HCT116 (cell line): Measurements from ENCODE around the gene BBLN. TPM values are rescaled to one million over a fixed set of nuclear protein-coding genes. Genes with fewer than 3 reads are reported as not detected.

Experiments
- ATAC-seq: fragments of 200-7000 bp; cut with Tn5 transposase; 2 replicates; pipeline ENCODE4 v1.9.1; 2020; ENCODE audit warnings: mild to moderate bottlenecking, moderate library complexity
- BruUV-seq: library from RNA; stranded (reverse); fragments of 400-500 nt; replicated peaks from 2 replicates; lab custom pipeline; 2021; lab: Mats Ljungman, UMichigan
- CTCF ChIA-PET: fragments of 300-600 bp; sonication (Branson Sonifier 250); formaldehyde crosslinking; loops from one replicate; lab custom pipeline; 2021; ENCODE audit warnings: antibody characterized with exemption; lab: Charles Lee
- POLR2A ChIA-PET: fragments of 300-600, 350-600 bp; sonication (Branson Sonifier 250); formaldehyde crosslinking; loops from one replicate; lab custom pipeline; 2021; ENCODE audit warnings: antibody characterized with exemption; lab: Charles Lee
- RAD21 ChIA-PET, 2 experiments: fragments of 300-600 bp; sonication (Branson Sonifier 250); formaldehyde crosslinking; loops; one replicate each; lab custom pipeline; 2023; ENCODE audit warnings: low total read pairs in 2 of 2; ENCODE audit not compliant: uncharacterized antibody in 2 of 2, unreplicated experiment in 2 of 2, low non-redundant PET in 1 of 2; lab: Charles Lee
- DNase-seq: peaks from one replicate; pipeline ENCODE4 v3.0.0-alpha.2; 2010; ENCODE audit warnings: low read depth, low spot score
- H2AFZ ChIP-seq: fragments of 200-600 bp; shearing (Covaris generic), sonication (generic); 2 replicates; pipeline ENCODE4 v1.6.1; 2017; ENCODE audit warnings: low read depth, mixed run types, mixed read lengths, antibody characterized with exemption, low read length; ENCODE audit not compliant: poor library complexity, severe bottlenecking
- H3K27ac ChIP-seq: 2 replicates; pipeline ENCODE4 v1.5.1; 2012; ENCODE audit warnings: low read depth, low read length
- H3K27me3 ChIP-seq: fragments of 200-600 bp; sonication (generic); 2 replicates; pipeline ENCODE4 v1.6.1; 2016; ENCODE audit warnings: mixed run types, low read length, mixed read lengths; ENCODE audit not compliant: insufficient read depth
- H3K36me3 ChIP-seq, 2 experiments: fragments of 200-500 bp in 1 of 2; fragments of 200-600 bp in 1 of 2; sonication (Bioruptor generic) in 1 of 2; sonication (generic) in 1 of 2; 2 replicates each; pipeline versions ENCODE4 v1.5.1 to v1.6.1; 2014 to 2016; ENCODE audit warnings: low read length in 2 of 2, inconsistent platforms in 1 of 2, mixed read lengths in 1 of 2, mixed run types in 1 of 2; ENCODE audit not compliant: insufficient read depth in 2 of 2, control insufficient read depth in 1 of 2
- H3K4me1 ChIP-seq, 2 experiments: fragments of 200-600 bp in 1 of 2; sonication (generic) in 1 of 2; 2 replicates each; pipeline versions ENCODE4 v1.5.1 to v1.6.1; 2012 to 2017; ENCODE audit warnings: low read length in 2 of 2, inconsistent platforms in 1 of 2, mild to moderate bottlenecking in 1 of 2, mixed read lengths in 1 of 2, mixed run types in 1 of 2, moderate library complexity in 1 of 2; ENCODE audit not compliant: insufficient read depth in 2 of 2, control insufficient read depth in 1 of 2
- H3K4me2 ChIP-seq: fragments of 200-600 bp; sonication (generic); 2 replicates; pipeline ENCODE4 v1.6.1; 2017; ENCODE audit warnings: mixed run types, low read length, mixed read lengths
- H3K4me3 ChIP-seq, 2 experiments: fragments of 200-600 bp in 1 of 2; sonication (generic) in 1 of 2; replicated peaks in 1 of 2; 2 replicates each; pipeline ENCODE4 v1.5.1; 2011 to 2016; ENCODE audit warnings: low read length in 2 of 2, control low read depth in 1 of 2, low read depth in 1 of 2, mild to moderate bottlenecking in 1 of 2, mixed read lengths in 1 of 2, mixed run types in 1 of 2
- H3K79me2 ChIP-seq: fragments of 200-600 bp; sonication (generic); 2 replicates; pipeline ENCODE4 v1.6.1; 2017; ENCODE audit warnings: mild to moderate bottlenecking, mixed run types, low read length, moderate library complexity, mixed read lengths; ENCODE audit not compliant: insufficient read depth
- H3K9ac ChIP-seq: fragments of 200-600 bp; sonication (generic); 2 replicates; pipeline ENCODE4 v1.6.1; 2016; ENCODE audit warnings: low read length, mixed read lengths
- H3K9me2 ChIP-seq: fragments of 200-600 bp; sonication (generic), shearing (Covaris generic); 2 replicates; pipeline ENCODE4 v1.6.1; 2017; ENCODE audit warnings: mixed run types, mild to moderate bottlenecking, moderate library complexity; ENCODE audit not compliant: insufficient read depth
- H3K9me3 ChIP-seq, 2 experiments: fragments of 200-500 bp in 1 of 2; fragments of 200-600 bp in 1 of 2; sonication (Bioruptor generic) in 1 of 2; sonication (generic) in 1 of 2; 2 replicates each; pipeline ENCODE4 v1.6.1; 2014 to 2017; ENCODE audit warnings: low read length in 2 of 2, mixed read lengths in 2 of 2, inconsistent platforms in 1 of 2, low read depth in 1 of 2, mild to moderate bottlenecking in 1 of 2, mixed run types in 1 of 2, moderate library complexity in 1 of 2; ENCODE audit not compliant: control insufficient read depth in 1 of 2, insufficient read depth in 1 of 2
- H4K20me1 ChIP-seq: fragments of 200-600 bp; sonication (generic), shearing (Covaris generic); 2 replicates; pipeline ENCODE4 v1.6.1; 2017; ENCODE audit warnings: mixed run types, mild to moderate bottlenecking, moderate library complexity; ENCODE audit not compliant: insufficient read depth
- EZH2 ChIP-seq: fragments of 200-600 bp; sonication (generic); IDR thresholded peaks from 2 replicates; pipeline ENCODE4 v1.6.1; 2017; ENCODE audit warnings: antibody characterized with exemption, mixed run types
- SIN3A ChIP-seq: IDR thresholded peaks from 2 replicates; pipeline ENCODE4 v1.6.1; 2012; ENCODE audit warnings: low read depth
- SP1 ChIP-seq: IDR thresholded peaks from 2 replicates; pipeline ENCODE4 v1.6.1; 2012; ENCODE audit warnings: low read depth
- SRF ChIP-seq: IDR thresholded peaks from 2 replicates; pipeline ENCODE4 v1.6.1; 2012; ENCODE audit warnings: low read depth
- ZFX ChIP-seq: fragments of 450-650 bp; IDR thresholded peaks from 2 replicates; pipeline ENCODE4 v1.6.1; 2017
- intact Hi-C: fragments of 100-400 bp; cut with micrococcal nuclease; formaldehyde crosslinking; loops from 2 replicates; pipeline ENCODE4 v1.10.0; 2022
- total RNA-seq: library from RNA; stranded (reverse); gene quantifications from one replicate; pipeline ENCODE4 v1.2.1, GENCODE V29; 2021; ENCODE audit not compliant: unreplicated experiment
- TF ChIP-seq, protein P1 (sequence below): IDR thresholded peaks from 2 replicates; pipeline ENCODE4 v1.6.1; 2012
- TF ChIP-seq, protein P2 (sequence below): IDR thresholded peaks from 2 replicates; pipeline ENCODE4 v1.6.1; 2012; ENCODE audit warnings: low read depth

BBLN gene
- total RNA-seq, 1 experiment from 2014 or later = 119 TPM

- H3K4me3 ChIP-seq = no peak overlapping the region
- H2AFZ ChIP-seq = no peak overlapping the region
- H3K27ac ChIP-seq = no peak overlapping the region
- BruUV-seq = no TSS peak
- ChIA-PET RAD21 (no interaction called here), CTCF (no interaction called here), POLR2A (no interaction called here)
- TF ChIP-seq SRF (no peak), SIN3A (no peak), SP1 (no peak), EZH2 (no peak), ZFX (no peak)
- TF ChIP-seq, protein P1, sequence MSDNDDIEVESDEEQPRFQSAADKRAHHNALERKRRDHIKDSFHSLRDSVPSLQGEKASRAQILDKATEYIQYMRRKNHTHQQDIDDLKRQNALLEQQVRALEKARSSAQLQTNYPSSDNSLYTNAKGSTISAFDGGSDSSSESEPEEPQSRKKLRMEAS = no peak
- TF ChIP-seq, protein P2, sequence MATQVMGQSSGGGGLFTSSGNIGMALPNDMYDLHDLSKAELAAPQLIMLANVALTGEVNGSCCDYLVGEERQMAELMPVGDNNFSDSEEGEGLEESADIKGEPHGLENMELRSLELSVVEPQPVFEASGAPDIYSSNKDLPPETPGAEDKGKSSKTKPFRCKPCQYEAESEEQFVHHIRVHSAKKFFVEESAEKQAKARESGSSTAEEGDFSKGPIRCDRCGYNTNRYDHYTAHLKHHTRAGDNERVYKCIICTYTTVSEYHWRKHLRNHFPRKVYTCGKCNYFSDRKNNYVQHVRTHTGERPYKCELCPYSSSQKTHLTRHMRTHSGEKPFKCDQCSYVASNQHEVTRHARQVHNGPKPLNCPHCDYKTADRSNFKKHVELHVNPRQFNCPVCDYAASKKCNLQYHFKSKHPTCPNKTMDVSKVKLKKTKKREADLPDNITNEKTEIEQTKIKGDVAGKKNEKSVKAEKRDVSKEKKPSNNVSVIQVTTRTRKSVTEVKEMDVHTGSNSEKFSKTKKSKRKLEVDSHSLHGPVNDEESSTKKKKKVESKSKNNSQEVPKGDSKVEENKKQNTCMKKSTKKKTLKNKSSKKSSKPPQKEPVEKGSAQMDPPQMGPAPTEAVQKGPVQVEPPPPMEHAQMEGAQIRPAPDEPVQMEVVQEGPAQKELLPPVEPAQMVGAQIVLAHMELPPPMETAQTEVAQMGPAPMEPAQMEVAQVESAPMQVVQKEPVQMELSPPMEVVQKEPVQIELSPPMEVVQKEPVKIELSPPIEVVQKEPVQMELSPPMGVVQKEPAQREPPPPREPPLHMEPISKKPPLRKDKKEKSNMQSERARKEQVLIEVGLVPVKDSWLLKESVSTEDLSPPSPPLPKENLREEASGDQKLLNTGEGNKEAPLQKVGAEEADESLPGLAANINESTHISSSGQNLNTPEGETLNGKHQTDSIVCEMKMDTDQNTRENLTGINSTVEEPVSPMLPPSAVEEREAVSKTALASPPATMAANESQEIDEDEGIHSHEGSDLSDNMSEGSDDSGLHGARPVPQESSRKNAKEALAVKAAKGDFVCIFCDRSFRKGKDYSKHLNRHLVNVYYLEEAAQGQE = no peak
- no peaks in the 10 kb centered on the region for H3K9me3 ChIP-seq
- no peaks in the 10 kb centered on the region for H3K9me2 ChIP-seq
- no peak overlapping the region for H3K9ac ChIP-seq
- H4K20me1 ChIP-seq = no peaks in the 10 kb centered on the region
- no peaks in the 10 kb centered on the region for H3K4me1 ChIP-seq
- no peaks in the 10 kb centered on the region for H3K27me3 ChIP-seq
- H3K36me3 ChIP-seq = peaks cover 16 to 29% of the 10 kb centered on the region in 2 experiments
- H3K79me2 ChIP-seq = no peaks in the 10 kb centered on the region
- no peak overlapping the region for H3K4me2 ChIP-seq
- ATAC-seq (no peak), DNase-seq (no peak)
- intact Hi-C loops = no loop called here
Measured at GRCh38 chr9:128169925-128170324, 9.9 kb downstream of the BBLN start.
